Measurements from ENCODE around the gene AGXT. TPM values are rescaled to one million over a fixed set of nuclear protein-coding genes. Genes with fewer than 3 reads are reported as not detected.

AGXT gene
- total and polyA plus RNA-seq, 10 donors: 0.61 to 4.5 (median 1.6) TPM; not detected in 1

DNA sequence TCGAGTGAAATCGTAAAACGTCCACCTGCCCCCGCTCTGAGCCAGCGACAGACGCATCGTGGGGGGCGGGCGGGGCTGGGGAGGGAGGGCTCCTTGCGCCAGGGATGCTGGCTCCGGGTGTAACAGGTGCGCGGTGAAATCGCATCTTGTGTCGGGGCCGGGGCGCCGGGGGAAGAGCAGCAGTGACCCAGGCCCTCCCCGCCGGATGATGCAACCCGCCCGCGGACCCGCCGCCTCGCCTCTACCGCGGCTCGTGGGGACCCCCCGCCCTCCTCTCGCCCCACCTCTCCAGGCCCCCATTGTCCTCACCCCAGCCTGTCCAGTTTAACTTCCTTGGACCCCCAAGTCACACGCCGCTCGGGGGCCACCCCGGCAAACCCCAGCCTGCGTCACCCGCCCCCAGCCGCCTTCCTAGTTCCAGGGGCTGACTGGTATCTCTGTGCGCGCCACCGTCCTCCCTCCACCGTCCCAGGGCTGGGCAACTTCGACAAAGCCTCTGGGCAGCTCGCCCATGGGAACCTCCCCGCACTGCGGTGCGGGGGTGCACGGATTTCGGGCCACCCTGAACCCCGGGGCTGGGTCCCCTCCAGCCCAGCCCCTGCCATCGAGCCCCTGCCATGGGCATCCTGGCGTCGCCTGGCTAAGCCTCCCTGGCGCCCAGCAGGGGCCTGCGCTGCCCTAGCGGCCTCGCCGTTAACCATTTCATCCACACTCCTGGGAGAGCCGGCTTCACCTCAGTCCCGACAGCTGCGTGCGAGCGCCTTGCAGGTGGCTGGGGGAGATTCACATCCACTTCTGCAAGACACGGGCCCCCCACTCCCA, 47.8 kb upstream of the AGXT start:
- no peak overlapping the region for H3K27ac ChIP-seq
- WGBS, 5 donors: 1 to 3% (median 3%) methylated on average over 47 to 64 of the region's 64 CpGs
- no peaks in the 10 kb centered on the region for H3K36me3 ChIP-seq
- H3K4me3 ChIP-seq: peak overlapping the region in 7 of 8 donors; percentile 5 to 64 (median 16)
- TF ChIP-seq POLR2A (IDR thresholded peaks at IDR 0.05) (no peak), POLR2AphosphoS5 (IDR thresholded peaks at IDR 0.05) (no peak)
- TF ChIP-seq, protein P1, sequence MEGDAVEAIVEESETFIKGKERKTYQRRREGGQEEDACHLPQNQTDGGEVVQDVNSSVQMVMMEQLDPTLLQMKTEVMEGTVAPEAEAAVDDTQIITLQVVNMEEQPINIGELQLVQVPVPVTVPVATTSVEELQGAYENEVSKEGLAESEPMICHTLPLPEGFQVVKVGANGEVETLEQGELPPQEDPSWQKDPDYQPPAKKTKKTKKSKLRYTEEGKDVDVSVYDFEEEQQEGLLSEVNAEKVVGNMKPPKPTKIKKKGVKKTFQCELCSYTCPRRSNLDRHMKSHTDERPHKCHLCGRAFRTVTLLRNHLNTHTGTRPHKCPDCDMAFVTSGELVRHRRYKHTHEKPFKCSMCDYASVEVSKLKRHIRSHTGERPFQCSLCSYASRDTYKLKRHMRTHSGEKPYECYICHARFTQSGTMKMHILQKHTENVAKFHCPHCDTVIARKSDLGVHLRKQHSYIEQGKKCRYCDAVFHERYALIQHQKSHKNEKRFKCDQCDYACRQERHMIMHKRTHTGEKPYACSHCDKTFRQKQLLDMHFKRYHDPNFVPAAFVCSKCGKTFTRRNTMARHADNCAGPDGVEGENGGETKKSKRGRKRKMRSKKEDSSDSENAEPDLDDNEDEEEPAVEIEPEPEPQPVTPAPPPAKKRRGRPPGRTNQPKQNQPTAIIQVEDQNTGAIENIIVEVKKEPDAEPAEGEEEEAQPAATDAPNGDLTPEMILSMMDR (IDR thresholded peaks at IDR 0.05 in 8 of 11, conservative IDR thresholded peaks at IDR 0.05 in 3 of 11): no peak
- peaks cover 3 to 32% (median 26%) of the 10 kb centered on the region in 6 donors for H3K4me1 ChIP-seq
- DNase-seq: peak; percentile 64
- peaks cover 0 to 9% (median 0%) of the 10 kb centered on the region in 8 donors for H3K9me3 ChIP-seq
- peaks cover 4 to 96% (median 74%) of the 10 kb centered on the region in 7 donors for H3K27me3 ChIP-seq (replicated peaks in 1 of 7)
- intact Hi-C loops (cut with DNase I; ENCODE audit: low total_unique reads): no loop called here

DNA sequence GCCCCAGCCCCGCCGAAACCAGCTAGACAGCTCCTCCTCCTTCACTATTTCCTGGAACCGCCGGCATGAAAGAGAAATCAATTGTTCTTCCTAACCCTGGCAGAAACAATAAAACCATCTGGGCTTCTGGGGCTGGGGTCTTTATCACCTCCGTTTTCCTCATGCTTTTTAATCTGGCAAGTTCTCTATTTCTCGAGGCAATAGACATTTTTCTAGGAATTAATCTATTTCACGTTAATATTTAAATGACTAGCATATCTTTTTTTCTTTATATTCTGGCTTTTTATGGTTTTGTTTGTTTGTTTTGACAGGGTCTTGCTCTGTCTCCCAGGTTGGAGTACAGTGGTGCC, 47.2 kb upstream of the AGXT start:
- TF ChIP-seq POLR2AphosphoS5 (IDR thresholded peaks at IDR 0.05) (no peak), POLR2A (IDR thresholded peaks at IDR 0.05) (no peak)
- TF ChIP-seq, protein P1 (IDR thresholded peaks at IDR 0.05 in 8 of 11, conservative IDR thresholded peaks at IDR 0.05 in 3 of 11): no peak
- peaks cover 4 to 100% (median 74%) of the 10 kb centered on the region in 7 donors for H3K27me3 ChIP-seq (replicated peaks in 1 of 7)

DNA sequence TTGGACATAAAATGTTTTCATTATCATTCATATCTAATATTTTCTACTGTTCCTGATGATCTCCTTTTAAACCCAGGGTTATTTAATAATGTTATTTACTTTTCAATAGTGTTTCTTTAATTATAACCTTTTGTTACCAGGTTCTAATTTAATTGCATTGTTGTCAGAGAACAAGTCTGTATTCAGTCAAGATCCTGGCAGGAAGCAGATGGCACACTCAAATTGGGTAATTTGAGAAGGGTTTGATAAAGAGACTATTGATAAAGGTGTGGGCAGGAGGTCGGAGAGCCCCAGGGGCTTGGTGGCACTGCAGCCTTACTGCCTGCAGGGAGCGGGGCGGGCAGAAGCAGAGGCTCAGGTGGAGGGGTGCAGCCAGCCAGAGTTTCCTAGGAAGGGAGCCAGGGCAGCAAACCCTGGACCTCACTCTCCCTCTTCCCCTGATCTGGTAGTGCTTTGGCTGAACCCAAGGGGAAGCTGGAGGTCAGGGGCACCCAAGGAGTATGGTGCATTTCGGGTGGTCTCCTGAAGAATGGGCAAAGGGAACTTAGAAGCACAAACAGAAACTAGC, 46.3 kb upstream of the AGXT start:
- Histone ChIP-seq H3K36me3 (no peaks in the 10 kb centered on the region), H3K27me3 (replicated peaks in 1 of 7) (peaks cover 4 to 100% (median 80%) of the 10 kb centered on the region in 7 donors), H3K4me1 (peaks cover 3 to 32% (median 26%) of the 10 kb centered on the region in 6 donors), H3K27ac (no peak overlapping the region), H3K4me3 (no peak overlapping the region), H3K9me3 (peaks cover 0 to 9% (median 0%) of the 10 kb centered on the region in 8 donors)
- TF ChIP-seq POLR2AphosphoS5 (IDR thresholded peaks at IDR 0.05) (no peak), POLR2A (IDR thresholded peaks at IDR 0.05) (no peak)
- TF ChIP-seq, protein P1 (IDR thresholded peaks at IDR 0.05 in 8 of 11, conservative IDR thresholded peaks at IDR 0.05 in 3 of 11): no peak
- WGBS, 5 donors: 69 to 78% (median 71%) methylated on average over 4 of the region's 4 CpGs
- no peak for DNase-seq
- intact Hi-C loops (cut with DNase I; ENCODE audit: low total_unique reads): no loop called here

More for the DNA sequence above, 47.2 kb upstream of the AGXT start:
- no peaks in the 10 kb centered on the region for H3K36me3 ChIP-seq
- peaks cover 3 to 32% (median 26%) of the 10 kb centered on the region in 6 donors for H3K4me1 ChIP-seq
- H3K9me3 ChIP-seq: peaks cover 0 to 9% (median 0%) of the 10 kb centered on the region in 8 donors
- no peak for DNase-seq
- WGBS, 5 donors: 6 to 14% (median 9%) methylated on average over 7 of the region's 7 CpGs
- H3K27ac ChIP-seq: no peak overlapping the region
- intact Hi-C loops (cut with DNase I; ENCODE audit: low total_unique reads): no loop called here
- H3K4me3 ChIP-seq: peak overlapping the region in 1 of 8 donors; percentile 64
